Measurements from ENCODE around the gene PRR30. TPM values are rescaled to one million over a fixed set of nuclear protein-coding genes. Genes with fewer than 3 reads are reported as not detected.

Gene PRR30
- polyA plus RNA-seq, 1 of the 3 experiments (the other 2 are of a cell fraction): not detected

- TF ChIP-seq RFX5 (IDR thresholded peaks at IDR 0.05; ENCODE audit: low read length) (no peak), PBX3 (IDR thresholded peaks at IDR 0.05) (no peak), EZH2phosphoT487 (IDR thresholded peaks at IDR 0.05; ENCODE audit: borderline replicate concordance, low read depth) (no peak), CHD2 (IDR thresholded peaks at IDR 0.05; ENCODE audit: low read length, partially characterized antibody) (no peak), TCF12 (IDR thresholded peaks at IDR 0.05) (no peak), GABPA (IDR thresholded peaks at IDR 0.05; ENCODE audit: low read depth) (no peak), MEF2A (IDR thresholded peaks at IDR 0.05; ENCODE audit: borderline replicate concordance, low read depth) (no peak), MXI1 (IDR thresholded peaks at IDR 0.05; ENCODE audit: low read depth, low read length) (no peak), USF1 (IDR thresholded peaks at IDR 0.05; ENCODE audit: borderline replicate concordance, low read depth) (no peak), IRF3 (IDR thresholded peaks at IDR 0.05; ENCODE audit: low read depth, low read length) (no peak), ELF1 (IDR thresholded peaks at IDR 0.05) (no peak), GATA2 (CRISPR knock-in tag; IDR thresholded peaks at IDR 0.05) (no peak), YY1 (IDR thresholded peaks at IDR 0.05; ENCODE audit: low read depth) (no peak), NFIC (IDR thresholded peaks at IDR 0.05; ENCODE audit: borderline replicate concordance) (no peak)
- H2AFZ ChIP-seq (ENCODE audit: low read depth): no peak overlapping the region
- no peaks in the 10 kb centered on the region for H3K79me2 ChIP-seq (ENCODE audit: insufficient read depth)
- H3K4me1 ChIP-seq (ENCODE audit: control insufficient read depth in 1 of 2, insufficient read depth in 2 of 2, low read depth in 1 of 2, low read length in 1 of 2): no peaks in the 10 kb centered on the region
- no peak overlapping the region for H3K27ac ChIP-seq (ENCODE audit: low read depth in 2 of 2, low read length in 1 of 2)
- no peaks in the 10 kb centered on the region for H3F3A ChIP-seq (replicated peaks; ENCODE audit: insufficient read depth)
- H3K4me2 ChIP-seq: no peak overlapping the region
- H3K9me2 ChIP-seq: no peaks in the 10 kb centered on the region
- ChIA-PET CTCF (interaction anchor here (0.7 to 14.2 kb wide), 11 partner anchors 8 to 563 kb away, joined by 3 to 169 read pairs (median 4); partner anchors contain the start of genes PREB and TRIM54), POLR2A (interaction anchor here (0.8 to 1.0 kb wide), 2 partner anchors 13 to 18 kb away, joined by 3 read pairs; partner anchors contain the start of gene ABHD1)
- H3K36me3 ChIP-seq (replicated peaks in 1 of 2; ENCODE audit: control insufficient read depth in 1 of 2, insufficient read depth in 2 of 2, low read length in 1 of 2): no peaks in the 10 kb centered on the region
- no peaks in the 10 kb centered on the region for H3K9me3 ChIP-seq
- DNase-seq: no peak
- no peak overlapping the region for H3K4me3 ChIP-seq (ENCODE audit: low read depth in 2 of 2, low read length in 1 of 2)
- H4K20me1 ChIP-seq (ENCODE audit: insufficient read depth): no peaks in the 10 kb centered on the region
- WGBS (ENCODE audit: low lambda C conversion rate): 55% methylated on average over 3 of the region's 3 CpGs
- no peak overlapping the region for H3K9ac ChIP-seq
- no peaks in the 10 kb centered on the region for H3K27me3 ChIP-seq (ENCODE audit: insufficient read depth)
Observed at GRCh38 chr2:27105981-27106380, 33.2 kb downstream of the PRR30 start.

DNA sequence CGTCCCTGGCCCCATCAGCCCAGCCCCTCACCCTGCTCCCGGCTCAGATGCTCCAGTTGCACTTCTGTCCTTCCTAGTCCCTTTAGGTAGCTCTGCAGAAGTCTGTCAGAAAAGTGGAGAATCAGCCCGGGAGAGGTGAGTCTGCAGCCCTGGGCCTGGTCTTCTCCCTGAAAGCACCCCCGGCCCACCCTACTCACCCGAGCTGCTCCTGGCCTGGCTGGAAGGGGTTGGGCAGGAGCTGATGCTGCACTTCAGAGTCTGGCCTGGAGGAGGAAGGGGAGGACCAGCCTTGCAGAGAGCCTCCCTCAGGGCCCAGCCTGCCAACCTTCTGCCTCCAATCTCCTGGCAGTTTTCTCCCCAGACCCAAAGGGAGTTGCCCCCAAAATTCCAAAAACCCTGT lies 36.9 kb downstream of the PRR30 start:
- Histone ChIP-seq H3K4me3 (ENCODE audit: low read depth in 2 of 2, low read length in 1 of 2) (no peak overlapping the region), H3K36me3 (replicated peaks in 1 of 2; ENCODE audit: control insufficient read depth in 1 of 2, insufficient read depth in 2 of 2, low read length in 1 of 2) (no peaks in the 10 kb centered on the region), H3K79me2 (ENCODE audit: insufficient read depth) (no peaks in the 10 kb centered on the region), H4K20me1 (ENCODE audit: insufficient read depth) (no peaks in the 10 kb centered on the region), H2AFZ (ENCODE audit: low read depth) (no peak overlapping the region), H3K9ac (no peak overlapping the region), H3K9me3 (no peaks in the 10 kb centered on the region), H3K9me2 (no peaks in the 10 kb centered on the region), H3K27me3 (ENCODE audit: insufficient read depth) (no peaks in the 10 kb centered on the region), H3K27ac (ENCODE audit: low read depth in 2 of 2, low read length in 1 of 2) (no peak overlapping the region), H3K4me2 (no peak overlapping the region), H3K4me1 (ENCODE audit: control insufficient read depth in 1 of 2, insufficient read depth in 2 of 2, low read depth in 1 of 2, low read length in 1 of 2) (peaks cover 0 to under 1% of the 10 kb centered on the region in 2 experiments; a peak in 1 of 4 replicates), H3F3A (replicated peaks; ENCODE audit: insufficient read depth) (no peaks in the 10 kb centered on the region)
- CTCF ChIA-PET: interaction anchor here (0.8 to 14.2 kb wide), 8 partner anchors 50 to 202 kb away, joined by 3 to 169 read pairs (median 12); partner anchors contain the start of gene TRIM54
- WGBS (ENCODE audit: low lambda C conversion rate): 90% methylated on average over 2 of the region's 5 CpGs
- POLR2A ChIA-PET: interaction anchor here (0.7 to 1.2 kb wide), 3 partner anchors 9 to 49 kb away, joined by 3 to 4 read pairs (median 3); no protein-coding TSS in a partner anchor
- no peak for DNase-seq
- TF ChIP-seq RFX5 (IDR thresholded peaks at IDR 0.05; ENCODE audit: low read length): no peak
- no peak for TF ChIP-seq TCF12 (IDR thresholded peaks at IDR 0.05)
- TF ChIP-seq CHD2 (IDR thresholded peaks at IDR 0.05; ENCODE audit: low read length, partially characterized antibody): no peak
- TF ChIP-seq MAX (IDR thresholded peaks at IDR 0.05; ENCODE audit: low read depth): no peak
- no peak for TF ChIP-seq YY1 (IDR thresholded peaks at IDR 0.05; ENCODE audit: low read depth)
- no peak for TF ChIP-seq RAD21 (IDR thresholded peaks at IDR 0.05; ENCODE audit: low read length)
- no peak for TF ChIP-seq MXI1 (IDR thresholded peaks at IDR 0.05; ENCODE audit: low read depth, low read length)
- TF ChIP-seq CTCF (IDR thresholded peaks at IDR 0.05): no peak
- no peak for TF ChIP-seq POLR2AphosphoS5 (IDR thresholded peaks at IDR 0.05; ENCODE audit: low read depth, low read length)
- TF ChIP-seq REST (IDR thresholded peaks at IDR 0.05; ENCODE audit: low read depth, low read length): no peak
- TF ChIP-seq NRF1 (IDR thresholded peaks at IDR 0.05; ENCODE audit: low read depth, low read length): no peak

Data from SK-N-SH (cell line).